NCI-H774 (cell line): ENCODE data around the gene STARD13.

Experiments
- DNase-seq: peaks from one replicate; lab custom pipeline; 2025; lab: John Stamatoyannopoulos, UW

Gene STARD13

DNA sequence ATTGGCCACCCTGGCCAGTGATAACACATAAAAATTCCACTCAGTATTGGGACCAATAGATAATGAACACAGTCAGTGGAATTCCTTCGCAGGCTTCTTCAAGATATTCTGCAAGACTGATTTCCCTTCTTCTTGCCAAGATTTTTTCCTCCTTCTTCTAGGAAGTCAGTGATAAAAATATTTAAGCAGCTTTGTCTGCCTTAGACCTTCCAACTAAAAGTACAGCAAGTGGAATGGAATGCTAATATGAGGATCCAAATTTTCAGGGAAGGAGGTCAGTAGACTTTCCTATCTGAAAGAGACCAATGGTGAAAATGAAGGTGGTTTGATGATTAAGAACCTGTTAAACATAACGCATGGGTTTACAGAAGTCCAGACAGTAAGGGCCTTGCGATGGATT is 9.6 kb downstream of the STARD13 start:
- no peak for DNase-seq

DNA sequence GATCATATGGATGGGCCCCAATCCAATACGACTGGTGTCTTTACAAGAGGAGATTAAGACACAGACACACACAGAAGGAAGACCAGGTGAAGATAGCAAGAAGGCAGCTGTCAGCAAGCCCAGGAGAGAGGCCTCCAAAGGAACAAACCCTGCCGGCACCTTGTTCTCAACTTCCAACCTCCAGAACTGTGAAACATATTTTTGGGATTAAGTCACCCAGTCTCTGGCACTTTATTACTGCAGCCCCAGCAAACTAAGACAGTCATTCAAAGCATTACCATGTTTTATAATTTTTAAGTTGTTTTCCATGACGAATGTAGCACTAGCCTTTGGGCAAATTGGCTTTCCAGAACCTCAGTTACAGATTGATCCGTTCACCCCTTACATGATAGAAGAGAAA is 11.3 kb downstream of the STARD13 start:
- DNase-seq: no peak

DNA sequence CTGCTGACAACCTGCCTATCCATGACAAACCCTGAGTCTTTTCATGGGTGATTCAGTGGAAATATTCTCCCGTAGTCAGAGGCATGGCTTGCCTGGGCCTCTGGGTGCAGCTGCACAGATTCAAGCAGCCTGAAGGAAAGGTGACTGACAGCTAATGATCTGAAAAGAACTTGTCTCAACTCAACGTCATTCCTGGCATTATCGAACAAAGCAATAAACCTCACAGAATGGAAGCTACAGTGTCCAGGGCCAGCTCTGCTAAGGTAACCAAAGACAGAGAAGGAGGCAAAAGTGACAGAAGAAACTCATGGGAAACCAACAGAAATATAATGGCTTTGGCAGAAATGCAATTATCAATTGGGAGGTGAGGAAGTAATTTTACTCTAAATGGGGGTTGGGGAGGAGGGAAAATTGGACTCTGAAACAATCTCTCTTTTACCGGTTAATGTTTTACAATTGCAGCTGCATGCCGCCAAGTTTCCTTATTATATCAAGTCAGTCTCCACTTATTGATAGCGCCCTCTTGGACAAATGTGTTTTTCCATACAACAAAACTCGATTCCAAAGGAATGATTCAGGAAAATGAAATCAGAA is 12.9 kb downstream of the STARD13 start:
- no peak for DNase-seq

- DNase-seq: no peak
These were observed 13.8 kb downstream of the STARD13 start for GRCh38 chr13:33271759-33272158.

DNA sequence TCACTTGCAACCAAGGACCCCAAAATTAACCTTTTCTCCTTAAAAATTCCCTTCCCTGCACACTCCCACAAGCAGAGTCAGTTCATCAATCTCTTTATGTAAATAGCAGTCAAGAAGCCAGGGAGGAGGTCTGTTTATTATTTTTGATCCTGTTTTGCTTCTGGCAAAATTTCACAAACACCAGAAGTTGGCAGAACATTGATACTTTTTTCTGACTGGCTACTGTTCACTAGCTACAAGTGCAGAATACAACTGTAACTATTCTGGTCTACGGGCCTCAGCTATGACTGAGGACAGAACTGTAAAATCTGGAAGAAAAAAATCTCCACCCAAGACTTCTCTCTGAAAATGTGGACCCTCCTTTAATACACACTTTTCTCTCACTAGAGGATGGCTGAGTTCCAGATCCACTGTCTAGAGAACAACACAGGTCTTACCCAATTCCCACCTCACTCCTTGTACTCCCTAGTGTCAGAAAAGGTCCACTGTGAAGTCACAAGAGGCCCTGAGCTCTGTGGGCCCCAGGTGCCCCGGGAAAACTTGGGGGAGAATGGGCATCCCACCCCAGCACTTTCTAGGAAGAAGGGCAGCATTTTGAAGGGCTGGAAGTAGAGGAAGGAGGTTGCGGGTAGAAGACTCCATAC is 14.5 kb downstream of the STARD13 start:
- no peak for DNase-seq

GRCh38 chr13:33265607-33266006 is 19.9 kb downstream of the STARD13 start:
- DNase-seq: no peak

DNA sequence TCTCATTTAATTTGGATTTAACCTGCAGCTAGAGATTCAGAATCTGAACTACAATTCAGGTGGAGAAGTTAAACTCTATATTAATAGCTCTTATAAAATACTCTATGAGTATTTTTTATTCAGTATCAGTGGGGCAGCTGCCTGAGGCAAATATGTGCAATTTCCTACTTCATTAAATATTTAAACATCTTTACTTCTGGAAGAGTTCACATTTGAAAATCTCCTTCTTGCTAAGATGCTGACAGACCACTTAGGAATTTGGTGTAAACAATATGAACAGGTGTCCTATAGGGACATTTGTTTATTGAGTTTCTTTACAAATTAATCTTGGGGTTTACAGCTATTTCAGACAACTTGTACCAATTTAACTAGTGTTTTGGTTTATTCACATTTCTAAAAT is 20.4 kb downstream of the STARD13 start:
- no peak for DNase-seq

DNA sequence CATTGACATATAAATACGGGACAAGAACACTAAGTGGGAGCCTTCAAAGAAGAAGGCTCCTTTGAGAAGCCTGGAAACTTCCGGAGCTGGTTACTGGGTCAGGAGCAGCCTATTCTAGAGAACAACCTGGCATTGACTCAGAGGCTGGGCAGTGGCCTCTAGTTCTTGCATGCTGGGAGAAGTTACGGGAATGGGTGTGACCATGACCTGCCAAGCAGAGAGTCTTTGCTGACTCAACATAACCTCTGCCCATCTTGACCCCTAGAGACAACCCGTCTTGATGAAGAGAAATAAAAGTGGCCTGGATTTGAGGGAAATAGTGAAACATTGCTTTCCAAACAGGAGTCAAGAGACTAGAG is 21.0 kb downstream of the STARD13 start:
- DNase-seq: no peak

GRCh38 chr13:33263976-33264619 is 21.5 kb downstream of the STARD13 start:
- no peak for DNase-seq

- no peak for DNase-seq
These were observed 22.1 kb downstream of the STARD13 start for GRCh38 chr13:33263484-33263883.

- DNase-seq: no peak
These were observed 22.6 kb downstream of the STARD13 start for GRCh38 chr13:33262997-33263396.

DNA sequence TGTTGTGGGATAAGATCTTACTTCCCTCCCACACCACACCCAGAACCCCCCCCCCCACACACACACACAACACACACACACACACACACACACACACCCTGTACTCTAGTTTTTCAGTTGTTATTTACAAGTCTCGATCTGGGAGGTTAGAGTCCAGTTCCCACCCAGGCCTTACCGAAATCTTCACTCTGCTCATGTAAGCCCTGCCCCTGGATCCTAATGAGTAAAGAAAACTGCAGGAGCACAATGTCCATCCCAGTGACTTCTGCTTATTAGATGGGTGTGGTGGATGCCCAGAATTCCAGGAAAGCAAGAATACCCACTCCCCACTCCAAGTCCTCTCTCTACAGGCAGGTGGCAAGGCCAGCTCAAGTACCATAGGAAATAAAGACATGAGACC is 23.0 kb downstream of the STARD13 start:
- DNase-seq: no peak

GRCh38 chr13:33262062-33262487 is 23.5 kb downstream of the STARD13 start:
- DNase-seq: no peak

GRCh38 chr13:33261387-33262061 is 24.0 kb downstream of the STARD13 start:
- no peak for DNase-seq

DNA sequence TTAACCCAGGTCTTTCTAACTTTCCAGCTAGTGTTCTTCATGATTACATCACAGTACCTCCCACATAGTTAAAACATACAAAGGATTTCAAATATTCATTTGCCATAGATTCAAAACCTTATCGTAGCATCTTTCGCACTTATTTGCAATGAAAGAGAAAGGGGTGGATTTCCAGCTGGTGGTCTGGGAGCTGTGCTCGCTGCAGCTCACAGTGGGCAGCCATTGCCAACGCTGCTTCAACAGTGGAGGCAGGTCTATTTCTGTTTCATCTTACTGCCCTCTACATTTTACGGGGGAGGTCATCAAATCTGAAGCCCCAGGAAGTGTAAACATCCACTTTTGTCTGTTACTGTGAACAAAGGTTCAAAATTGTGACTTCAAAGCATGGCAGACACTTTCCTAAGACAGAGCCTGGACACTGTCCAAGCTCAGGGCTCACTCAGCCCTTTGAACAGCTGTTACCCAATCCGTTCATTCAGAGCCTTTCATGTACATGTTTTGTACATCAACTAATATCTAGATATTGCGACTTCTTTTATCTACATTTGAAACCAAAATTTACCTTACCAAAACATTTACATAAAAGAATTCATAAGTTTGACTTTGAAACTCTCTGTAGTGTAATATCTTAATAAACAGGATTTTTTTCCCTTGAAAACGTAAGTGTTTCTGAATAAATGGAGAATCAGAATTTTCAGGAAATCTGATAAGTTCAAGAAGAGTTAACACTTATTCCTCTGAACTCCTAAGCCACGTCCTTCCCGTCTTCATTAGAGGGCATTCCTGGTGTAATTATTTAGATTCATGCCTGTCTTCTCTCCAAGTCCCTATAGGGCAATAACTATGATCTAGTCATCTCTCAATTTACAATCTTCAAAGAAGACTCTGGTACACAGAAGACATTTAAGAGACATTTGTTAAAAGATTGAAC is 25.1 kb downstream of the STARD13 start:
- no peak for DNase-seq

DNA sequence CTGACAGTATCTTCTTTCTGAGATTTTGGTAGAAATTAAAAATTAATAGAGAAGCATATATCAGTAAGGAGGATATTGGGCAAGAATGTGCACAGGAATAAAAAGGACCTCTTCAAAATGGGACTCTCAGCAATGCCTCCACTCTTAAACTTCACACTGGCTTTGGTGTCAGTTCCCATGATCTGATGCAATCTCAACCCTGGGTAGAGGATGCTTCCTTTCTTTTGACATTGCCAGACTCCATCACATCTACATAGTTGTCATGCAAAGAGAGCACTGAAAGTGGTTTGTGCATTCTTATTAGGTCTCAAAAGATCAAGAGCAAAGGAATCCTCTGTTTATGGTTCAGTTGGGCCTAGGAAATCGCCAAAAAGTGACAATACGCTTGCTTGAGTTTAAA is 26.3 kb downstream of the STARD13 start:
- no peak for DNase-seq

GRCh38 chr13:33258808-33259193 is 26.8 kb downstream of the STARD13 start:
- DNase-seq: no peak

- no peak for DNase-seq
These were observed 27.4 kb downstream of the STARD13 start for GRCh38 chr13:33257841-33258807.

DNA sequence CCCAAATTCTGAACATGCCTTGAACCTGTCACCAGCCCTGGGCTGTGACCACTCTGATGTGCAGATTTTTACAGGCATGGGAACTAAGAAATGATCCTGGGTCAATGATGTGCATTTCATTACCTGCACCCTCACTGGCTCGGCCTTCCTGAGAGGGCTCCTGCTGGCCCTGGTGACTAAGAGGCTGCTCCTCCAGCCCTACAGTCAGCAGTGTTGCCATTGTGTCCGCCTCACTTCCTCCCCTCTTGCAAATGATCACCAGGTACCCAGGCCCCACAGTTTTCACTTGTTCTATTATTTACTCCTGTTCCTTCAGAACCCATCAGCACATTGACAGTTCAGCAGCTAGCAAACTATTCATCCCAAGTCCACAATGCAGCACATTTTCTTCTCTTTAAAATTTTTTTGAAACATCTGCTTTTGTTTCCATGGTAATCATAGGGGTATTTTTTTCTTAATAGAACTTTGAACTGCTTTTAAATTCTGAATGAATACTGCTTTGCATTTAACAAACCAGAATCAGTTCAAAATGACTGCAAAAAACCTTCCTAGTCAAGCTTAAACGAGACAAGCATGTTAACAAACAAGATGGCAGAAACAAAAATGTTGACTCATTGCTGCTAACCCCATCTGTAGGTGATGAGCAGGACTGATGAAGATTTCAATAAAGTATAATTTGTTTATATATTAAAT is 29.3 kb downstream of the STARD13 start:
- DNase-seq: no peak

DNA sequence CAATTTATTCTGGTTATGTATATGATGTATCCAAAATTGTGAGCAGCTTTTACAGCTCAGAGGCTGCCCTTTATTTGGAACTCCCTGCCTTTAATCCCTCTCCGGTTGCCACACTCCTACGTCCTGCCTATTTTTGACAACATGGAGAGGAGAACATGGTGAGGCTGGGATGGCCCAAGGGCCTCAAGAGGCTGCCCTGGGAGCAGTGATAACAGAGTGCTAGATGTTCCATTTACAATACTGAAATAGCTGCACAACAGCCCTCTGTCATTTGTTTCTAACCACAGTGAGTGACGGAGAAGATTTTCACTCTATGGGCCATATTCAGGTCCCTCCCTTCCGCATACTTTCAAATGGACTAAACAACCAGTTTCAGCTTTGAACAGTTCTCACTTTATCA is 33.4 kb downstream of the STARD13 start:
- DNase-seq: no peak
